HG03342 (cell line): ENCODE results near the gene ABL1.

Experiments
- ATAC-seq: cut with Tn5 transposase; IDR thresholded peaks from one replicate; pipeline ENCODE4 v1.9.1; 2021; ENCODE audit warnings: mild to moderate bottlenecking, moderate library complexity; ENCODE audit not compliant: unreplicated experiment

ABL1 gene

GRCh38 chr9:130914417-130915095 lies 79.5 kb downstream of the ABL1 start:
- no peak for ATAC-seq

- no peak for ATAC-seq
These were observed 80.0 kb downstream of the ABL1 start for GRCh38 chr9:130915096-130915447.

GRCh38 chr9:130917168-130917960 lies 82.3 kb downstream of the ABL1 start:
- ATAC-seq = no peak

- ATAC-seq = no peak
These were observed 83.2 kb downstream of the ABL1 start for GRCh38 chr9:130918101-130918825.

- ATAC-seq = no peak
These were observed 83.9 kb downstream of the ABL1 start for GRCh38 chr9:130918826-130919558.

- no peak for ATAC-seq
These were observed 84.6 kb downstream of the ABL1 start for GRCh38 chr9:130919559-130920145.

- no peak for ATAC-seq
These were observed 85.2 kb downstream of the ABL1 start for GRCh38 chr9:130920233-130920632.

- ATAC-seq = no peak
These were observed 85.8 kb downstream of the ABL1 start for GRCh38 chr9:130920762-130921299.

GRCh38 chr9:130921300-130921988 lies 86.4 kb downstream of the ABL1 start:
- no peak for ATAC-seq

- no peak for ATAC-seq
These were observed 87.2 kb downstream of the ABL1 start for GRCh38 chr9:130921989-130922892.

- no peak for ATAC-seq
These were observed 88.0 kb downstream of the ABL1 start for GRCh38 chr9:130922893-130923610.

- ATAC-seq = no peak
These were observed 88.8 kb downstream of the ABL1 start for GRCh38 chr9:130923611-130924447.

- ATAC-seq = no peak
These were observed 89.4 kb downstream of the ABL1 start for GRCh38 chr9:130924448-130924788.

- ATAC-seq = no peak
These were observed 90.1 kb downstream of the ABL1 start for GRCh38 chr9:130925050-130925678.

GRCh38 chr9:130927338-130927737 lies 92.3 kb downstream of the ABL1 start:
- ATAC-seq = no peak

- peak; percentile 54 for ATAC-seq
These were observed 93.2 kb downstream of the ABL1 start for GRCh38 chr9:130927995-130928900.
